ENCODE results near the gene RAVER2.

The RAVER2 gene

DNA sequence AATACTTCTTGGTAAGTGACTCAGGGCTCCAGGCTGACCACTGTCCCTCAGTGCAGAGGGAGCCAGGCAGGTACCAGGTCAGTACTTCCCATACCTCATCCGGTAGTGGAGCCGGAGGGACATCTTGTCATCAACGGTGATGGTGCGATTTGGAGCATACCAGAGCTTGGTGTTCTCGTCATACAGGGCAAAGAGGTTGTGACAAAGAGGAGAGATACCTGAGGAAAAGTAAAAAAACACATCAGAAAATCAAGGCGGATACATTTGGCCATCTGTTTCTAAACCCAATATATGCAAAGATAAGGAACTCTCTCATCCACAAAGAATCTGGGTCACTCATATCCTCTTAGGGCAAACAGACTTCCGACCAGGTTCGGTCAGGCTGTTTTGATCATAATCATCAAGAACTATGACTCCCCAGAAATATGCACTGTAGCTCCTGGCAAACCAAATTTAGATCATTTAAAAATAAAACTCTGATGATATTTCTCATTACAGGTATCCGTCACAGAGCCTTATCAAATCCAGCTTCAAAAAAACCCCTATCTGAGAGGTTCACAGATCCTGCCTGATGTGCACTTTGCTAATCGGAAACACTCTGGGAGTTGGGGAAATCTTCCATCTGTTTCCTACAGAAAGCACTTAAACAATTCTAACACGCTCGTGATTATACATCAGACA lies 134.2 kb downstream of the RAVER2 start:
- DNase-seq (ENCODE audit: low read depth) = no peak

- no peak for DNase-seq (ENCODE audit: low read depth)
Measured at GRCh38 chr1:64880449-64880848, 135.6 kb downstream of the RAVER2 start.

GRCh38 chr1:64881281-64881680 lies 136.4 kb downstream of the RAVER2 start:
- DNase-seq (ENCODE audit: low read depth) = no peak

All from stimulated activated CD8-positive, alpha-beta memory T cell treated with anti-CD3 and anti-CD28 coated beads, Interleukin-7, amount 100 ng/mL, for 24 hours (primary cell).